DMS79 treated with DMSO at 0.1 percent for 48 hours (cell line): ENCODE results near the gene VTCN1.
"Not testable (repeated sequence)": the region's sequence is repeated elsewhere in the genome, so short reads cannot be mapped to it uniquely, and the experiment has no call there.

Experiments
- DNase-seq: peaks from one replicate; lab custom pipeline; 2025; lab: John Stamatoyannopoulos, UW

VTCN1 gene, protein sequence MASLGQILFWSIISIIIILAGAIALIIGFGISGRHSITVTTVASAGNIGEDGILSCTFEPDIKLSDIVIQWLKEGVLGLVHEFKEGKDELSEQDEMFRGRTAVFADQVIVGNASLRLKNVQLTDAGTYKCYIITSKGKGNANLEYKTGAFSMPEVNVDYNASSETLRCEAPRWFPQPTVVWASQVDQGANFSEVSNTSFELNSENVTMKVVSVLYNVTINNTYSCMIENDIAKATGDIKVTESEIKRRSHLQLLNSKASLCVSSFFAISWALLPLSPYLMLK

GRCh38 chr1:117210831-117211261 lies at the start of gene VTCN1:
Gene VTCN1 (minus strand): TSS chr1:117210927. CDS start chr1:117210855, 72 bp downstream.
- no peak for DNase-seq

- no peak for DNase-seq
Measured at GRCh38 chr1:117258791-117259190, 48.1 kb upstream of the VTCN1 start.

DNA sequence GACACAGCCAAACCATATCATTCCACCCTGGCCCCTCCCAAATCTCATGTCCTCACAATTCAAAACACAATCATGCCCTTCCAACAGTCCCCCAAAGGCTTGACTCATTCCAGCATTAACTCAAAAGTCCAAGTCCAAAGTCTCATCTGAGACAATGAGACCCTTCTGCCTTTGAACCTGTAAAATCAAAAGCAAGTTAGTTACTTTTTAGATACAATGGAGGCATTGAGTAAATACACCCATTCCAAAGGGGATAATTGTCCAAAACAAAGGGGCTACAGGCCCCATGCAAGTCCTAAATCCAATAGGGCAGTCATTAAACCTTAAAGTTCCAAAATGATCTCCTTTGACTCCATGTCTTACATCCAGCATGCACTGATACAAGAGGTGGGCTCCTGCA lies 47.3 kb upstream of the VTCN1 start:
- DNase-seq: not testable (repeated sequence)

GRCh38 chr1:117257291-117257690 lies 46.6 kb upstream of the VTCN1 start:
- no peak for DNase-seq

DNA sequence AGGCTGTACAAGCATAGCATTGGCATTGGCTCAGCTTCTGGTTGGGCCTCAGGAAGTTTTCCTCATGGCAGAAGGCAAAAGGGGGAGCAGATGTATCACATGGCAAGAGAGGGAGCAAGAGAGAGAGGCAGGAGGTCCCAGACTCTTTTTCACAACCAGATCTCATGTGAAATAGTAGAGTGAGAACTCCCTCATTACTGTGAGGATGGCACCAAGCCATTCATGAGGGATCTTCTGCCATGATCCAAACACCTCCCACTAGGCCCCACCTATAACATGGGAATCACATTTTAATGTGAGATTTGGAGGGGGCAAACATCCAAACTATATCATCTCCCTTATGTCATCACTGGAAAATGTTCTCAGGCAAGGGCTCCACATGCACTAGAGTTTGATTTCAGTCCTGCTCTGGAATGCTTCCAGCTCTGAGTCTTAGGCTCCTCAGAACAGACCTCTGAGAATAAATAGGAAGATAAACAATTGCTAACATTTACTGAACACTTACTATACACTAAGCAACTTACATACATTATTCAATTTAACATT lies 39.4 kb upstream of the VTCN1 start:
- no peak for DNase-seq

- peak; percentile 80 for DNase-seq
Measured at GRCh38 chr1:117244971-117245370, 34.2 kb upstream of the VTCN1 start.

DNA sequence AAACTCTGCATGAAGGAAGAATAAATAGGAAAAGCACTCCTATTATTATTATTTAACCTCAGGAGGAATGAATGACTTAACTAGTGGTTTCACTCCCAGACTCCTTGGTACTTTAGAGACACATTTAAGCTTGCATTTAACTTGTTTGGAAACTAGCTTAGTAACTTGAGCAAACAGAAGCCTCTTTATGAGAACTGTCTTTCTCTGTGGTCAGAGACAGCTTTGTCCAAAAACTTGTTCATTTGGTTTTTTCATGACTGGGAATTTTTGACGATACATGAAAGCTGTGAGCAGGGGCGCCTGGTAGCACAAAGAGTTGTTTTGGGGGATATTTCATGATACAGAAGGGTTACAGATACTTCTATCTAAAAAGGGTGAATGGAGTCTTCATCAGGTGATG lies 33.6 kb upstream of the VTCN1 start:
- no peak for DNase-seq

- DNase-seq: no peak
Measured at GRCh38 chr1:117241512-117241911, 30.8 kb upstream of the VTCN1 start.

GRCh38 chr1:117240547-117240946 lies 29.8 kb upstream of the VTCN1 start:
- no peak for DNase-seq

- DNase-seq: no peak
Measured at GRCh38 chr1:117239467-117239866, 28.7 kb upstream of the VTCN1 start.

DNA sequence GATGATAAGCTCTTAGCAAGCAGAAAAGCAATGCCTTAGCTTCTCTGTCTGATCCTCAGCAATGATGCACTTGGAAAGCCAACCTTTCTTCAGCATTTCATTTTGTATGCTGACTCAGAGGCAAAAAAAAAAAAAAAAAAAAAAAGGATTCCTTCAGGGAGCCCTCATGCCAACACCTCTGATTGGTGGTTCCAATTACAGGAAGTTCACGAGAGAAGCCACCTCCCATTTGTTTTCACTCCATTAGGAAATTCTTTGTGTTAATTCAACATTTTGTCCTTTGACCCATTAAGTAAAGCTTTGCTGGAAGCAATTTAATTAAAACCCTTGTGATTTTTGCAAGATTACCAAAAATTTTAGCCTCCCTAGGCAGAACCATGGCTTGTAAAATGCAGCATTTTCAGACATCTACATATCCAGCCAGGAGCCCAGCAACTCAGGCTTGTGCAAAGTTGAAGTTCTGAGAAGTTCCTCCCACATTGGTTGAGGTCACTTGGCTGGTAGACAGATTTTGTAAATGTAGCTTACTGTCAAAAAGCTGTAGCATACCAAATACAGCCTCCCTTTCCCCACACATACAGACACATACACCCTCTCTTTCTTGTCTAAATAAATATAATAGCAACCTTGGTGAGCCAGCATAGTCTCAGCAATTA lies 27.1 kb upstream of the VTCN1 start:
- DNase-seq: no peak

DNA sequence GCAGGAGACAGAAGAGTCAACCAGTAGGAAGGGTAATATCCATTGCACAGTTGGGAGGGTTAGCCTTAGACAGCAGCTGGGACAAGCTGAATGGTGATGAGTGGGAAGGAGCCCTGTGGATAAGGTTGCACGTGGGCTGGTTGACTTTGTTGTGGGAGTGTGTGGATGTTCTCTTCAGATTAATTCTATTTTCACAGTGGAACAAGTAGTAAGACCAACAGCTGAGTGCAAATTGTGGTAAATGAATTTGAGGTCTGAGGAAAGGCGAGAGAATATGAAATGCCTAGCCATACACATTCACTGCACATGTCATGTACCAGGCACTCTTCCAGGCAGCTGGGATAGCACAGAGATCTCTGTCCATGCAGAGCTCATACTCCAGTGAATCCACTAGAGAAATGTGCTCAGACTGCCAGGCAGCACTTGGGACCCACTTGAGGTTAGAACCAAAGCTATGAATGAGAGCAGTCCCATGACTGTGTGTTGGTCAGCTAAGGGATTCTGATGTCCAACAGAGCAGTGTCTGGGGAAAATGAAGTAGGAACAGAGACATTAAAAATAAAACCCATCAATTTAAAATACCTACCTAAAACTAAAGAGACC lies 25.2 kb upstream of the VTCN1 start:
- DNase-seq: no peak

DNA sequence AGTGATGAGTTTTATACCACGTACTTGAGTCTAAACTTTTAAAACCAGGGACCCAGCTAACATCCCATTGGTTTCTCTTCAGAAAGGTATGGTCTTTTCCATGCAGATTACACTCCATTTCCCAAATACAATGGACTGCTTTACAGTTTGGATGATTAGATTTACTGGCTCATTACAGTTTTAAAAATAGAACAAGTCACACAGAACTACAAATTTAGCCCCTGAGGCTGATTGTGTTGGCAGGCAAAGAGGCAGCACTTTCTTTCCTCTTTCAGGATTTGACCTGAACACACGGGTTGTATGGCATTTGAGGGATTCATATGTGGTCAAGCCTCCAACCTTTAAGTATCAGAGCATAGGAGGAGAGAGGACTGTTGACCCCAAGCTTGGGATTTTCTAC lies 21.8 kb upstream of the VTCN1 start:
- peak; percentile 41 for DNase-seq

GRCh38 chr1:117231748-117232373 lies 21.1 kb upstream of the VTCN1 start:
- peak; percentile 48 for DNase-seq

DNA sequence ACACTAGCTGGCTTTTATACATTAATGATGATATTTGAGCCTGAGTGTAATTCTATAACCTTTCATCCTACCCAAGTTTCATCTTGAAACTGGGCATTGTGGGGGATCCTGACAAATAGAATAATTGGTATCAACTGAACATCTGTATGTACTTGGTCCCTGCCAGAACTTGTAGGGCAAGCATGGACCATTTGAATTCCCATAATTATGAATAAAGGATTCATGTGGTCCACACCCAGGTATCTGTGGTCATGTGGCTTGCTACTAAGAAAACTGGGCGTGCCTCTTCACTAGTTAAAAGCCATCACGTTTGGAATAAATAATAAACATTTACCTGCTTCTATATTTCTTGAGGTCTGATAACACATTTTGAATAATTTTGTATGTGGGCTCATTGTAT lies 20.6 kb upstream of the VTCN1 start:
- DNase-seq: no peak

GRCh38 chr1:117229217-117229616 lies 18.5 kb upstream of the VTCN1 start:
- no peak for DNase-seq

DNA sequence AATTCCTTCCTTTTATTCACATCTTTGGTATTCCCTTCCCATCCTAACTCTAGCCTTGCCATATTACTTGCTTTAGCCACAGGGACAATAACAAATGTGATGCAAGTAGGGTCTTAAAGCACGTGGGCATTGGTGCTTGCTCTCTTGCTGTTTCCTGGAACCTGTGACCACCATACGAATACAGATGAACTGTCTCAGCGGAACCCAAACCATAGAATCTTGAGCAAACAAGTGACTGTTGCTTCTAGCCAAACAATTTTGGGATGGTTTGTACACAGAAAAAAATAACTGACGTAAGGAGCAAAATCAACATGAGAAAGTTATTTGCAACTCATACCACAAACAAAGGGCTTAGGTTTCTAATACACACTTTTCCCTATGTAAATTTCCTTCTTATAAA lies 15.2 kb upstream of the VTCN1 start:
- no peak for DNase-seq

DNA sequence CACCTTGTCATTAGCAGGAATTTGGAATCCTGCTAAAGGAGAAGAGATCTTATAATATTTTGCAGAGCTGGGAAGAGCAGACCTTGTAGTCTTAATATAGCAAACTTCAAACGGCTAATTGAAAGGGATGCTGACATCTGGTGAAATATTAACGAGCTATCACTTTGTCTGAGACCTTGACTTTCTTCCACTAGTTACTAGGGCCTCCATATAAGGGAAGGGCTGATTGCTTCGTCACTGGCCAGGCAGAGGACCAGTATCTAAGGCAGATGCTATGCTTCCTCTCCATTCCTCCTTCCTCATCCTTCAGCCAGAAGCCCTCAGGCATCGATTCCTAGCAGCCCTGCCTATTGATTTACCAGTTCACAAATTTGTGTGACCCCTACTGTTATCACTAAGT lies 6.0 kb upstream of the VTCN1 start:
- DNase-seq: no peak

DNA sequence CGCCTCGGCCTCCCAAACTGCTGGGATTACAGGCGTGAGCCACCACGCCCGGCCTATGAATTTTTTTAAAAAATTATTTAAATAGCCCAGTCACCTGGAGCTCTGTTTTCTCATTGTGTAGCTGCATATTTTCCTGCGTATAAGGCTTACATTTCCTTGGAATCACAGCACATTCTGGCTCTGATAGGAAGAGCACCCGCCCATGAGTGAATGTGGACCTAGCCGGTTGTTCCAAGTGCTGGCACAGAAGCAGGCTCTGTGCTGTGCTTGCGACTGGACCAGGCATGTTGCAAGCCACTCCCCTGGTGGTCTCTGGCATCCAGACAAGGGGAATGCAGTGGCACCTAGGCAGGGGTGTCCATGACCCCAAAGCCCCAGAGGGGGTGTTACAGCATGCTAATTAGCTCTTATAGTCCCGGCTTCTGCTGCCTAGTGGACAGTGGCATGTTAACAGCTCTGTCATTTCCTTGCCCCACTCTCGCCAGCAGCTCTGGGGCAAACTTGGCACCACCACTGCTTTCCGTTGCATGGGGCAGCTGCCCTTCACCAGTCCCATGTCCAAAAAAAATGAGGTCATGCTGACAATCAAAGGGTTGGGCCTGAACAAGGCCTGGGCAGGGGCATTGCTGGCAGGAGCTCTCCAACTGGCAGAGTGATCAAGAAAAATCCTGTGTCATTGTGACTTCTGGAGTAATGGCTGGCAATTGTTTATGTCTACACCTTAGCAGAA lies 5.2 kb upstream of the VTCN1 start:
- no peak for DNase-seq

GRCh38 chr1:117215019-117215418 lies 4.3 kb upstream of the VTCN1 start:
- no peak for DNase-seq

DNA sequence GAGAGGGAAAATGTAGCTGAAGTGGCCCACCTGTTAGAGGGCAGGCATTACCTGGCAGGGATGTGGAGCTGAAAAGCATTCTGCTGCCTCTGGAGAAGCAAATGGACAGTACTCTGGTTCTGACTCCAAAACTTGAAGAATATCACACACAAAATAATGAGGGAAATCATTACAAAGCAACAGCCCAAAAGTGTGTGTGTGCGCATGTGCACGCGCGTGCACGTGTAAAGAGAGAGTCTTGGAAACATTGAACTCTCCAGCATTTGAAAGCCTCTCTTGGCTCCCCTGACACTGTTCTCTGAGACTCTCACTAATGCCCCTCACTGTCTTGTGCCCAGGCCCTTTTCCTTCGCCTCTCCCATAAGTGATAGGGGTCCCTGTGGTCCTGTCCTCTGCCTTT lies 2.3 kb upstream of the VTCN1 start:
- no peak for DNase-seq

DNA sequence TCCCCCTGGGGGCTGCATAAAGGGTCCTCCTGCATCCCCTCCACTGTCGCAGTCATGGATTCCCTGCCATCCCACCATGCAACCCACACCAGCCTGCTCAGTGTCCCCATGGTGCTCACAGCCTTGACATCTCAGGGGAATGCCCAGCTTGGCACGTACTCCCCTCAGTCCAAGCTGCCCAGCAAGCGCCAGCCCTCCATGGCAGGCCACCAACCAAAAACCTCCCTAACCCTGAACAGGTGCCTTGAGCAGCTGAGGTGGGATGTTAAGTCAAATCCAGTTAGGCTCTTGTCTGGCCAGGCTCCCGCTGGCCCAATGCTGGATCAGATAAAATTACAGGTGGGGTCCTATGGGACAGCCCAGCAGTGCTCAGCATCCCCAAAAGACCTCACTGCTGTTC lies 341 bp downstream of the VTCN1 start:
- DNase-seq: no peak
